GM12891 (cell line): ENCODE measurements around the gene COX8A.

Experiments
- DNase-seq: peaks from one replicate; pipeline ENCODE4 v3.0.0; 2011; ENCODE audit warnings: low spot score; ENCODE audit not compliant: insufficient read length
- FAIRE-seq: peaks from 2 replicates; lab custom pipeline; 2011; peaks lifted over from hg19 to GRCh38; lab: Jason Lieb, UNC
- PAX5 ChIP-seq: IDR thresholded peaks from 2 replicates; pipeline ENCODE4 v1.6.1; 2011; ENCODE audit warnings: low read length, moderate library complexity, mild to moderate bottlenecking; ENCODE audit not compliant: insufficient read depth, severe bottlenecking
- POLR2A ChIP-seq: IDR thresholded peaks from 2 replicates; pipeline ENCODE4 v1.6.1; 2011; ENCODE audit warnings: low read depth, low read length, control low read depth
- POLR2AphosphoS5 ChIP-seq: IDR thresholded peaks from 2 replicates; pipeline ENCODE4 v1.6.1; 2011; ENCODE audit warnings: low read depth, low read length, control low read depth
- POU2F2 ChIP-seq: IDR thresholded peaks from 2 replicates; pipeline ENCODE4 v1.6.1; 2011; ENCODE audit warnings: low read depth, mild to moderate bottlenecking, control low read depth, low read length, moderate library complexity
- SPI1 ChIP-seq: IDR thresholded peaks from 2 replicates; pipeline ENCODE4 v1.6.1; 2011; ENCODE audit warnings: low read depth, low read length, control low read depth
- TAF1 ChIP-seq: IDR thresholded peaks from 2 replicates; pipeline ENCODE4 v1.6.1; 2011; ENCODE audit warnings: low read depth, low read length, control low read depth

Gene COX8A

GRCh38 chr11:64008914-64009633 lies 34.7 kb downstream of the COX8A start:
- FAIRE-seq: no peak
- TF ChIP-seq PAX5 (no peak), TAF1 (no peak), POU2F2 (no peak), POLR2A (no peak), SPI1 (no peak), POLR2AphosphoS5 (no peak)
- DNase-seq: no peak

- DNase-seq: no peak
- no peak for FAIRE-seq
Observed at GRCh38 chr11:64009710-64010109, 35.3 kb downstream of the COX8A start.

GRCh38 chr11:64010783-64011182 lies 36.4 kb downstream of the COX8A start:
- DNase-seq (no peak), FAIRE-seq (no peak)
- no peak for TF ChIP-seq POLR2AphosphoS5
- TF ChIP-seq POU2F2: no peak
- TF ChIP-seq PAX5: no peak
- TF ChIP-seq SPI1: no peak
- TF ChIP-seq TAF1: no peak
- TF ChIP-seq POLR2A: no peak

More at GRCh38 chr11:64009710-64010109, 35.3 kb downstream of the COX8A start:
- TF ChIP-seq POLR2AphosphoS5: no peak

- DNase-seq (no peak), FAIRE-seq (no peak)
- no peak for TF ChIP-seq TAF1
- no peak for TF ChIP-seq POLR2A
- TF ChIP-seq SPI1: no peak
- TF ChIP-seq PAX5: no peak
- no peak for TF ChIP-seq POLR2AphosphoS5
- TF ChIP-seq POU2F2: no peak
Observed at GRCh38 chr11:64011371-64011770, 37.0 kb downstream of the COX8A start.

- no peak for FAIRE-seq
Observed at GRCh38 chr11:64013141-64013896, 38.9 kb downstream of the COX8A start.

GRCh38 chr11:64014356-64014755 lies 39.9 kb downstream of the COX8A start:
- no peak for FAIRE-seq
- no peak for TF ChIP-seq POLR2AphosphoS5
- no peak for TF ChIP-seq POU2F2
- TF ChIP-seq TAF1: no peak
- no peak for TF ChIP-seq PAX5
- TF ChIP-seq SPI1: no peak
- no peak for TF ChIP-seq POLR2A
- DNase-seq: no peak

More at GRCh38 chr11:64013141-64013896, 38.9 kb downstream of the COX8A start:
- no peak for TF ChIP-seq SPI1
- TF ChIP-seq POU2F2: no peak
- no peak for TF ChIP-seq PAX5
- TF ChIP-seq POLR2A: no peak
- TF ChIP-seq POLR2AphosphoS5: no peak
- no peak for TF ChIP-seq TAF1
- no peak for DNase-seq

- FAIRE-seq (no peak), DNase-seq (no peak)
- TF ChIP-seq PAX5 (no peak), SPI1 (no peak)
Observed at GRCh38 chr11:64015510-64015909, 41.1 kb downstream of the COX8A start.

GRCh38 chr11:64015935-64016845 lies 41.8 kb downstream of the COX8A start:
- FAIRE-seq (no peak), DNase-seq (no peak)
- no peak for TF ChIP-seq PAX5
- TF ChIP-seq POLR2AphosphoS5: no peak
- TF ChIP-seq POU2F2: no peak
- TF ChIP-seq TAF1: no peak
- TF ChIP-seq SPI1: no peak
- no peak for TF ChIP-seq POLR2A

GRCh38 chr11:64017945-64018224 lies 43.5 kb downstream of the COX8A start:
- no peak for FAIRE-seq
- no peak for DNase-seq
- TF ChIP-seq PAX5: no peak
- no peak for TF ChIP-seq TAF1
- no peak for TF ChIP-seq SPI1
- no peak for TF ChIP-seq POU2F2
- TF ChIP-seq POLR2AphosphoS5: no peak
- TF ChIP-seq POLR2A: no peak

GRCh38 chr11:64018310-64018709 lies 43.9 kb downstream of the COX8A start:
- TF ChIP-seq PAX5 (no peak), TAF1 (no peak)
- FAIRE-seq (no peak), DNase-seq (no peak)
